ENCODE results near the gene LRP1B. TPM values are rescaled to one million over a fixed set of nuclear protein-coding genes. Genes with fewer than 3 reads are reported as not detected.

Gene LRP1B
- total and polyA plus RNA-seq, 2 of the 8 experiments (the other 6 are each of a cell fraction or from before 2014, with no cell fraction given) = 0.03 TPM; not detected in 1

- TF ChIP-seq, protein P1, sequence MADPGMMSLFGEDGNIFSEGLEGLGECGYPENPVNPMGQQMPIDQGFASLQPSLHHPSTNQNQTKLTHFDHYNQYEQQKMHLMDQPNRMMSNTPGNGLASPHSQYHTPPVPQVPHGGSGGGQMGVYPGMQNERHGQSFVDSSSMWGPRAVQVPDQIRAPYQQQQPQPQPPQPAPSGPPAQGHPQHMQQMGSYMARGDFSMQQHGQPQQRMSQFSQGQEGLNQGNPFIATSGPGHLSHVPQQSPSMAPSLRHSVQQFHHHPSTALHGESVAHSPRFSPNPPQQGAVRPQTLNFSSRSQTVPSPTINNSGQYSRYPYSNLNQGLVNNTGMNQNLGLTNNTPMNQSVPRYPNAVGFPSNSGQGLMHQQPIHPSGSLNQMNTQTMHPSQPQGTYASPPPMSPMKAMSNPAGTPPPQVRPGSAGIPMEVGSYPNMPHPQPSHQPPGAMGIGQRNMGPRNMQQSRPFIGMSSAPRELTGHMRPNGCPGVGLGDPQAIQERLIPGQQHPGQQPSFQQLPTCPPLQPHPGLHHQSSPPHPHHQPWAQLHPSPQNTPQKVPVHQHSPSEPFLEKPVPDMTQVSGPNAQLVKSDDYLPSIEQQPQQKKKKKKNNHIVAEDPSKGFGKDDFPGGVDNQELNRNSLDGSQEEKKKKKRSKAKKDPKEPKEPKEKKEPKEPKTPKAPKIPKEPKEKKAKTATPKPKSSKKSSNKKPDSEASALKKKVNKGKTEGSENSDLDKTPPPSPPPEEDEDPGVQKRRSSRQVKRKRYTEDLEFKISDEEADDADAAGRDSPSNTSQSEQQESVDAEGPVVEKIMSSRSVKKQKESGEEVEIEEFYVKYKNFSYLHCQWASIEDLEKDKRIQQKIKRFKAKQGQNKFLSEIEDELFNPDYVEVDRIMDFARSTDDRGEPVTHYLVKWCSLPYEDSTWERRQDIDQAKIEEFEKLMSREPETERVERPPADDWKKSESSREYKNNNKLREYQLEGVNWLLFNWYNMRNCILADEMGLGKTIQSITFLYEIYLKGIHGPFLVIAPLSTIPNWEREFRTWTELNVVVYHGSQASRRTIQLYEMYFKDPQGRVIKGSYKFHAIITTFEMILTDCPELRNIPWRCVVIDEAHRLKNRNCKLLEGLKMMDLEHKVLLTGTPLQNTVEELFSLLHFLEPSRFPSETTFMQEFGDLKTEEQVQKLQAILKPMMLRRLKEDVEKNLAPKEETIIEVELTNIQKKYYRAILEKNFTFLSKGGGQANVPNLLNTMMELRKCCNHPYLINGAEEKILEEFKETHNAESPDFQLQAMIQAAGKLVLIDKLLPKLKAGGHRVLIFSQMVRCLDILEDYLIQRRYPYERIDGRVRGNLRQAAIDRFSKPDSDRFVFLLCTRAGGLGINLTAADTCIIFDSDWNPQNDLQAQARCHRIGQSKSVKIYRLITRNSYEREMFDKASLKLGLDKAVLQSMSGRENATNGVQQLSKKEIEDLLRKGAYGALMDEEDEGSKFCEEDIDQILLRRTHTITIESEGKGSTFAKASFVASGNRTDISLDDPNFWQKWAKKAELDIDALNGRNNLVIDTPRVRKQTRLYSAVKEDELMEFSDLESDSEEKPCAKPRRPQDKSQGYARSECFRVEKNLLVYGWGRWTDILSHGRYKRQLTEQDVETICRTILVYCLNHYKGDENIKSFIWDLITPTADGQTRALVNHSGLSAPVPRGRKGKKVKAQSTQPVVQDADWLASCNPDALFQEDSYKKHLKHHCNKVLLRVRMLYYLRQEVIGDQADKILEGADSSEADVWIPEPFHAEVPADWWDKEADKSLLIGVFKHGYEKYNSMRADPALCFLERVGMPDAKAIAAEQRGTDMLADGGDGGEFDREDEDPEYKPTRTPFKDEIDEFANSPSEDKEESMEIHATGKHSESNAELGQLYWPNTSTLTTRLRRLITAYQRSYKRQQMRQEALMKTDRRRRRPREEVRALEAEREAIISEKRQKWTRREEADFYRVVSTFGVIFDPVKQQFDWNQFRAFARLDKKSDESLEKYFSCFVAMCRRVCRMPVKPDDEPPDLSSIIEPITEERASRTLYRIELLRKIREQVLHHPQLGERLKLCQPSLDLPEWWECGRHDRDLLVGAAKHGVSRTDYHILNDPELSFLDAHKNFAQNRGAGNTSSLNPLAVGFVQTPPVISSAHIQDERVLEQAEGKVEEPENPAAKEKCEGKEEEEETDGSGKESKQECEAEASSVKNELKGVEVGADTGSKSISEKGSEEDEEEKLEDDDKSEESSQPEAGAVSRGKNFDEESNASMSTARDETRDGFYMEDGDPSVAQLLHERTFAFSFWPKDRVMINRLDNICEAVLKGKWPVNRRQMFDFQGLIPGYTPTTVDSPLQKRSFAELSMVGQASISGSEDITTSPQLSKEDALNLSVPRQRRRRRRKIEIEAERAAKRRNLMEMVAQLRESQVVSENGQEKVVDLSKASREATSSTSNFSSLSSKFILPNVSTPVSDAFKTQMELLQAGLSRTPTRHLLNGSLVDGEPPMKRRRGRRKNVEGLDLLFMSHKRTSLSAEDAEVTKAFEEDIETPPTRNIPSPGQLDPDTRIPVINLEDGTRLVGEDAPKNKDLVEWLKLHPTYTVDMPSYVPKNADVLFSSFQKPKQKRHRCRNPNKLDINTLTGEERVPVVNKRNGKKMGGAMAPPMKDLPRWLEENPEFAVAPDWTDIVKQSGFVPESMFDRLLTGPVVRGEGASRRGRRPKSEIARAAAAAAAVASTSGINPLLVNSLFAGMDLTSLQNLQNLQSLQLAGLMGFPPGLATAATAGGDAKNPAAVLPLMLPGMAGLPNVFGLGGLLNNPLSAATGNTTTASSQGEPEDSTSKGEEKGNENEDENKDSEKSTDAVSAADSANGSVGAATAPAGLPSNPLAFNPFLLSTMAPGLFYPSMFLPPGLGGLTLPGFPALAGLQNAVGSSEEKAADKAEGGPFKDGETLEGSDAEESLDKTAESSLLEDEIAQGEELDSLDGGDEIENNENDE (IDR thresholded peaks at IDR 0.05; ENCODE audit: insufficient replicate concordance, low read length) = no peak
- no peak for TF ChIP-seq POLR2AphosphoS5 (IDR thresholded peaks at IDR 0.05; ENCODE audit: low read depth, low read length)
- TF ChIP-seq GABPA (IDR thresholded peaks at IDR 0.05; ENCODE audit: borderline replicate concordance, insufficient read depth, low read length) = no peak
- TF ChIP-seq RAD21 (IDR thresholded peaks at IDR 0.05 in 1 of 2, conservative IDR thresholded peaks at IDR 0.05 in 1 of 2; ENCODE audit: low read depth in 2 of 2, low read length in 2 of 2) = no peak
- TF ChIP-seq CREB1 (IDR thresholded peaks at IDR 0.05) = no peak
These were observed 1775.2 kb downstream of the LRP1B start (continued) for GRCh38 chr2:140355511-140356090.

Measured in H1 (cell line).